Activated CD4-positive, CD25-positive, alpha-beta regulatory T cell treated with anti-CD3 and anti-CD28 coated beads, Interleukin-2, amount 50 U/mL, for 16 hours (primary cell): ENCODE measurements around the gene CASP8AP2.
"Not testable (repeated sequence)": the region's sequence is repeated elsewhere in the genome, so short reads cannot be mapped to it uniquely, and the experiment has no call there.

Experiments used
- DNase-seq: peaks from one replicate; pipeline ENCODE4 v3.0.0-alpha.2; 2020; ENCODE audit warnings: low read depth, low spot score

Gene CASP8AP2

DNA sequence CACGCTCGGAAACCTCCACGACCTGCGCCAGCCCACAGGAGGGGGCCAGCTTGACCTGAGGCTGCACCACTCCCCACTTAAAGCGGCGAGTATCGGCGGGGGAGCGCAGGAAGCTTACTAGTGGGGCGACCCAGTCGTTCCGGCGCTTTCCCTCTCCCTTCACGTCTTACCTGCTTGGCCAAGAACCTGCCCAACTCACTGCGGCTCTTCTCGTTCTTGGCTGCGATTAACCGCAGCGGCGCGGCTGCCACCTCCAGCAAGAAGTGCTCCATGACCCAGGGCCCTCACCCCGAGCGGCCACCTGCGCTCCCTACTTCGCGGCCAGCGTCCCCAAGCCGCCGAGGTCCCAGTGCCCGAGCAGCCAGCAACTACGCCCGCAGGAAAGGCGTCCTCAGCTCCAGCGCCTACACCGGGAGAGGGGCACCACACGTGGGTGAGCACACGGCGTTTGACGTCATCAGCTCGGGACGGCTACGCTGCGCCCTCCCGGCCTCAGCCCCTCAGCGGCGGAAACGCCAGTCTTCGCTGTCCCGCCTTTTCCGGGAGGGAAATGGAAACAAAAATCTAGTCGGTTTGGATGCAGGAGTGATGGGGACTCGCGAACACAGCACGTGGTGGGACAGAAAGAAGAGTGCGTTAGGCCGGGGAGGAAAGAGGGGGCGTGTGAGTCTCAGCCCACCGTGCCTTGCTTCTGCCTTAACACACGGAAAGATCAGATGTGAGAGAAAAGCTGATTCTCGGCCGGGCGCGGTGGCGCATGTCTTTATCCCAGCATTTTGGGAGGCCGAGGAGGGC lies 10.1 kb upstream of the CASP8AP2 start, which contains the start of gene MDN1:
MDN1 (minus strand) TSS at position 459 of the 795 bp plus-strand sequence; CDS start at position 272, 187 bp downstream.
- peak; percentile 78 for DNase-seq

DNA sequence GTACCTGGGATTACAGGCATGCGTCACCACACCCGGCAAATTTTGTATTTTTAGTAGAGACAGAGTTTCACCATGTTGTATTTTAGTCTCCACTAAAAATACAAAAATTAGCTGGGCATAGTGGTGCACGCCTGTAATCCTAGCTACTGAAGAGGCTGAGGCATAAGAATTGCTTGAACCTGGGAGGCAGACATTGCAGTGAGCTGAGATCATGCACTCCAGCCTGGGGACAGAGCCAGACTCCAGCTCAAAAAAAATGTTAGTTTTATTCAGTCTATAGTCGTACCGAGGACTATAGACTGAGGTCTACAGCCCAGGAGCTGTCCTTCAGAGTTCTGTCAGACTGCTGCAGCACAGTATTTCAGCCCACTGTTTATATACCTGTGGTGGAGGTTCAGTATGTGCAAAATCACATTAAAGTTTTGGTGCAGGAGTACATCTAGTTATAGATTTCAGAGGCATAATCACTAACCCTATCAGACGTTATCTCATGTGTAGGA lies 3.6 kb upstream of the CASP8AP2 start:
- no peak for DNase-seq

DNA sequence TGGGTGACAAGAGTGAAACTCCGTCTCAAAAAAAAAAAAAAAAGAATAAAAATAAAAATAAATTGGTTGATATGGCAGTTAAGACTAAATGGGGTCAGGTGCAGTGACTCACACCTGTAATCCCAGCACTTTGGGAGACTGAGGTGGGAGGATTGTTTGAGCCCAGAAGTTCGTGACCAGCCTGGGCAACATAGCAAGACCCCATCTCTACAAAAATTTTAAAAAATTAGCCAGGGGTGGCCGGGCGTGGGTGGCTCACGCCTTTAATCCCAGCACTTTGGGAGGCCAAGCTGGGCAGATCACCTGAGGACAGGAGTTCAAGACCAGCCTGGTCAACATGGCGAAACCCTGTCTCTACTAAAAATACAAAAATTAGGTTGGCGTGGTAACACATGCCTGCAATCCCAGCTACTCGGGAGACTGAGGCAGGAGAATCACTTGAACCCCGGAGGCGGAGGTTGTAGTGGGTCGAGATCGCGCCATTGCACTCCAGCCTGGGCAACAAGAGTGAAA lies 1.1 kb upstream of the CASP8AP2 start:
- not testable (repeated sequence) for DNase-seq

DNA sequence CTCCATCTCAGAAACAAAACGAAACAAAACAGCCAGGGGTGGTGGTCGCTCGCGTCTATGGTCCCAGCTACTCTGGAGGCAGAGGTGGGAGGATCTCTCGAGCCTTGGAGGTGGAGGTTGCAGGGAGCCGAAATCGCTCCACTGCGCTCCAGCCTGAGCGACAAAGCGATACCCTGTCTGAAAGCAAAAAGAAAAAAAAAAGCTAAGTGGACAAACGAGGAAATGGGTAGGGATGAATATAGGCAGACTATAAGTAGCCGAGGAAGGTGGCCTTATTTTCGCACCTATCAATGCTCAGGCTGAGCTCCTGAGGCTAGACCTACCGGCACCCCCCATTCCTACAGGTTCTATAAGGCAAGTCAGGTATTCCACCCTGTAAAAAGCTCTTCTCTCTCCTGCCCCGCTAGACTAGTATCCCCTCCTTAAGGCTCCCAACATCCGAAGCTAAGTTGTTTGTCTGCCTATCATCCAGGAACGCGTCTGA lies 650 bp upstream of the CASP8AP2 start:
- no peak for DNase-seq

DNA sequence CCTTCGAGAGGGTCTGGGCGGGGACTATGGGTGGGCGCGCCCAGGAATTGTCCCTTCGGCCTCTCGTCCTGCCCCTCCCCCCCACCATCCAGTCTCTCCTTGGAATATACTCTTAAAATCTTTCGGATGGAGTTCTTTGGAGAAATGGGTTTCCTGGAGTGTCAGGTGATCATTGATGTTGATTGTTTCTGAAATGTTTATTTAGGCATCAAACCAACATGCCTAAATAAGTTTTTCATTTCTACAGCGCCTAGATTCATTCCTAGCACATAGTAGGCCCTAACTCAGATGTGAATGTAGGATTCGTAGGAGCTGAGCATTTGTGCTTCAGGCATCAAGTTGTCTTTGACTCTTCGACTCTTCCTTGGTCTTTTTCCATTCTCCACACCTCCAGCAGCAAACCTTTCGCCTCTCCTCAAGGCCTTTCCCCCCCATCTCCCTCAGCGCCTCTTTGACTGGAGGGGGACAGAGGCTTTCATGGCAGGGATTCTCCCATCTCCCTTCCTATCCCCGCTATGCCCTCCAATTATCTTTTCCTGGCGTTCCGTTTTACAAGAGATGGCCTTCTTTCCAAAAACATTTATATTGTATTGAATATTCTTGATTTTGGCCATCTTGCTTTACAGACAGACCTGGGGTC lies 610 bp downstream of the CASP8AP2 start:
- no peak for DNase-seq

DNA sequence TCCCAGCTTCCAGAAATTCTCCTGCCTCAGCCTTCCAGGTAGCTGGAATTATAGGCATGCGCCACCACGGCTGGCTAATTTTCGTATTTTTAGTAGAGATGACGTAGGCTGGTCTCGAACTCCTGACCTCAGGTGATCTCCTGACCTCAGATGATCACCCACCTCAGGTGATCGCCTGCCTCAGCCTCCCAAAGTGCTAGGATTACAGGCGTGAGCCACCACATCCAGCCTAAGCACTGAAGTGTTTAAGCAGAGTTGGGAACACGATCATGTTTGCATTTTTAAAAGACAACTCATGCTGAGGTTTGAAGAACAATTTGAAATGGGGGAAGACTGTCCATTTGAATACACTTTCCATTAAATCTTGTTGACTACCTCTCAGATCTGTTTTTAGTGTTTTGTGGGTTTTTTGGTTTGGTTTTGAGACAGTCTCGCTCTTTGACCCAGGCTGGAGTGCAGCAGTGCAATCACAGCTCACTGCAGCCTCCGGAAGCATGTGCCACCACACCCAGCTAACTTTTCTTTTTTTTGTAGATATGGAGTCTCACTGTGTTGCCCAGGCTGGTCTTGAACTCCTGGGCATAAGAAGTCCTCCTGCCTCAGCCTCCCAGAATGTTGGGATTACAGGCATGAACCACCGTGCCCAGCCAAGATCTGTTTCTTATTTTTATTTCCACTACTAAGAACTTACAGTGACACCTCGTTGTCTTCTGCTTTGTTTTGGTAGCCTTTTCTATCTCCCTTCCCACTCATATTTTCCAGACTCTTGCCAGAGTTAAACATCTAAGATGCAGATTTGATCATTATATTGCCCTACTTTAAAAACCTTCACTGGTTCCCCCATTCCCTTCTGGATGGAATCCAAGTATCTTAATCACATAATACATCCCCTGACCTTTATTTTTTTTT lies 5.5 kb downstream of the CASP8AP2 start:
- no peak for DNase-seq

DNA sequence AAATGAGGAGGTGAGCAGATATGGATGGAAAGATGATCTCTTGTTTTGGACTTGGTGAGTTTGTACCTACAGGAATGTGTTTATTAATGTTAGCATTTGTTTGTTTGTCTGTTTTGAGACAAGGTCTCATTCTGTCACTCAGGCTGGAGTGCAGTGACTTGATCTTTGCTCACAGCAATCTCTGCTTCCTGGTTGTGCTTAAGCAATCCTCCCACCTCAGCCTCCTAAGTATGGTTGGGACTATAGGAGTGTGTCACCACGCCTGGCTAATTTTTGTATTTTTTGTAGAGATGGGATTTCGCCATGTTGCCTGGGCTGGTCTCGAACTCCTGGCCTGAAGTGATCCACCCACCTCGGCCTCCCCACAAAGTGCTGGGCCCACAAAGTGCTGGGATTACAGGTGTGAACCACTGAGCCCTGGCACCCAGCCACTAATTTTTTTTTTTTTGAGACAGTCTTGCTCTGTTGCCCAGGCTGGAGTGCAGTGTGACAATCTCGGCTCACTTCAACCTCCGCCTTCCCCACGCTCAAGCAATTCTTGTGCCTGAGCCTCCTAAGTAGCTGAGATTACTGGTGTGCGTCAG lies 7.1 kb downstream of the CASP8AP2 start:
- DNase-seq = no peak

DNA sequence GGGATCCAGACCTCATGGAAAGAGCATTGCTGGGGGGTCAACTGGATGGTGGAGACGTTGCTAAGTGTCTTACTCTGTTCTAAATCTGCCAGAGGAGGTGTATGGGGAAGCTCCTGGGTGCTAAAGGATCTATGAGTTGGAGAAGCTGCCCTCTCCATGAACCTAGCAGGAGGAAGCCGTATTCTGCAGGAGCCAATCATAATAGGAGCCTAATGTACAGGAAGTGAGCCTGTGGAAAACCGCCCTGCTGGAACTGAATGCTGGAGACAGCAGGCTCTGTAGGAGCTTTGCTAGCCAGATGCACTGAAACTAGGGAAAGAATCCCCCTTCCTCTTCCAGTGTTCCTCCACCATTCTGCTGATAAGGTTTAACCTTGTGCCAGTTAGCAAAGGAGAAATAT lies 10.9 kb downstream of the CASP8AP2 start:
- DNase-seq = no peak

DNA sequence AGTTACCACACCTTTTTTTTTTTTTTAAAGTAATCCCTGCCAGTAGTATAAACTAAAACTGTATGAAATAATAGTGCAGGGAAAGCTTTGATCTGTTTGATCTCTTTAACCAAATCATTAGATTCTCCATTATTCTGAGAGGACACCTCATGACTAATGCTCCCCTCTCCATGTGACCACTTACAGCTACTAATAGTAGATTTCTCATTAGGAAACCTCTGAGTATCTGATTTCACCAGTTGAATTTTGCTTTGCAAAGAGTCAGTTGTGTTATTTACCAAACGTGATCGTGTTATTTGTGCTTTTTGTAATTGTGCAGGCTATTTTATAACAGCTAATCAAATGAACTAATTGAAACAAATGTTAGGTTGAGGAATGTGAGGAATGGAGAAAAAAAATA lies 12.5 kb downstream of the CASP8AP2 start:
- no peak for DNase-seq

DNA sequence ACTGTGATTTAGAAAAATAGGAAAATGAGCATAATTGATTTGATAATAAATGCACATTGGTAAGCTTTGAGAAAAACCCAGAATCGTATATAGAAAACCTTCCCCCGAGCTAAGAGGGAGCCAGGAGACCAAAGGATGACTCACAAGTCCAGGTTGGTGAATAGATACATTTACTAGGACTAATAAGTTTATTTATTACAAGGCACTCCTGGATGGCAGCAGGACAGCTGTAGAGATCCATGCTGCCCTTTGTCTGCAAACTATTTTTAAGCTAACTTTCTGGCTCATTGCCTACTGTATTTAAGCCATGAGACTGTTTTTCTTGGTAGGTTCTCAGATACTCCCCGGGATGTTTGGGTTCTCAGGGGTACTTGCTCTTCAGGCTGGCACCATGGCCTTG lies 13.4 kb downstream of the CASP8AP2 start:
- DNase-seq = no peak

DNA sequence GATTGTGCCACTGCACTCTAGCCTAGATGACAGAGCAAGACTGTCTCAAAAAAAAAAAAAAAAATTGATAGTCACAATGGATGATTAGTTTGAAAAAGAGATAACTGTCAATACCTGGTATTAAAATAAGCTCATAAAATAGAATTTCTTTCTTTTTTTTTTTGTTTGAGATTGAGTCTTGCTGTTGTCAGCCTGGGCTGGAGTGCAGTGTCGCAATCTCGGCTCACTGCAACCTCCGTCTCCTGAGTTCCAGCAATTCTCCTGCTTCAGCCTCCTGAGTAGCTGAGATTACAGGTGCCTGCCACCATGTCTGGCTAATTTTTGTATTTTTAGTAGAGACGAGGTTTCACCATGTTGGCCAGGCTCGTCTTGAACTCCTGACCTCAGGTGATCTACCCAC lies 17.8 kb downstream of the CASP8AP2 start:
- DNase-seq = not testable (repeated sequence)

DNA sequence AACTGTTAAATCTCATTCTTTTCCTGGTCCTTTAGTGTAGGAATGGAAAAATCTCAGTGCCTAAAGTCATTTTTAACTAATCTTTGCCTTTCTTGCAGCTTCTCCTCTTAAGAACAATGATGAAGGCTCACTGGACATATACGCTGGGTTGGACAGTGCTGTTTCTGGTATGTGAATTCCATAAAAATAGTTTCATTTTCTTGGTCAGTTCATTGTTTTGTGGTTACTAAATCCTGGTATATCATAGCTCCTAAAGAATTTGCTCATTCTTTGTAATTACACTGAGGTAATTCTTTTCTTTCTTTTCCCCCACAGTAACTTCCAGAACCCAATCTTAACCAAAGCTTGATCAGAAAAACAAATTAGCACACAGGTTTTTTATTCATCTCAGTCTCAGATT lies 23.4 kb downstream of the CASP8AP2 start:
- DNase-seq = no peak

DNA sequence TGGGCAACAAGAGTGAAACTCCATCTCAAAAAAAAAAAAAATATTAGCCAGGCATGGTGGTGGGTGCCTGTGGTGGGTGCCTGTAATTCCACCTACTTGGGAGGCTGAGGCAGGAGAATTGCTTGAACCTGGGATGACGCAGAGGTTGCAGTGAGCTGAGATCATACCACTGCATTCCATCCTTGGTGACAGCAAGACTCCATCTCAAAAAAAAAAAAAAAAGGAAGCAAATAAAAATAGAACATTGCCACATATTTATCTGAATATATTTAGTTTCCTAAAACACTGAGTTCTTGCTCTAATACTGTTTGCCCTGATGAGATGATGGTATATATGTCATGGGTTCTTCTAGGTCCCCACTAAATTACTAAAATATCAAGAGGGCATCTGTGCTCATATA lies 28.4 kb downstream of the CASP8AP2 start:
- no peak for DNase-seq

DNA sequence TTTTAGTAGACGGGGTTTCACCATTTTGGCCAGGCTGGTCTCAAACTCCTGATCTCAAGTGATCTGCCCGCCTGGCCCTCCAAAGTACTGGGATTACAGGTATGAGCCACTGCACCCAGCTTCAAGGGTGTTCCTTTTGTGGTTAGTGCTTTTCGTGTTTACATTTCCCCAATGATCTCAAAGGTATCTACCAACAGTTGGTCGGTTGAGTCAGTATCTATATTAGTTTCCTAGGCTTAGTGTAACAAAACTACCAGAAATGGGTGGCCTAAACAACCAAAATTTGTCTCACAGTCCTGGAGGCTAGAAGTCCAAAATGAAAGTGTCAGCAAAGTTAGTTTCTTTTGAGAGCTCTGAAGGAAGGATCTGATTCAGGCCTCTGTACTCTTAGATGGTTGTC lies 30.1 kb downstream of the CASP8AP2 start:
- no peak for DNase-seq

DNA sequence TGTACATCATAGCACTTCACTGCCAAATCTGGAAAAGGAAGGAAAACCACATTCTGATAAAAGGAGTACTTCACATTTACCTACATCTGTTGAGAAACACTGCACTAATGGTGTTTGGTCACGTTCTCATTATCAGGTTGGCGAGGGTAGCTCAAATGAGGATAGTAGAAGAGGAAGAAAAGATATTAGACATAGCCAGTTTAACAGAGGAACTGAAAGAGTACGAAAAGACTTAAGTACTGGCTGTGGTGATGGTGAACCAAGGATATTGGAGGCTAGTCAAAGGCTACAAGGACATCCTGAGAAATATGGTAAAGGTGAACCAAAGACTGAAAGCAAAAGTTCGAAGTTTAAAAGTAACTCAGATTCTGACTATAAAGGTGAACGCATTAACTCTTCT lies 32.6 kb downstream of the CASP8AP2 start:
- no peak for DNase-seq

DNA sequence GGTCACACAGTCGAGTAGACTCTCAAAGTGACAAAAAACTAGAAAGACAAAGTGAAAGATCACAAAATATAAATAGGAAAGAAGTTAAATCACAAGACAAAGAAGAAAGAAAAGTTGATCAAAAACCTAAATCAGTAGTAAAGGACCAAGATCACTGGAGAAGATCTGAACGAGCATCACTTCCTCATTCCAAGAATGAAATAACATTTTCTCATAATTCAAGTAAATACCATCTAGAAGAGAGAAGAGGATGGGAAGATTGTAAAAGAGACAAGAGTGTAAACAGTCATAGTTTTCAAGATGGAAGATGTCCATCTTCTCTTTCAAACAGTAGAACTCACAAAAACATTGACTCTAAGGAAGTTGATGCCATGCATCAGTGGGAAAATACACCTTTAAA lies 33.0 kb downstream of the CASP8AP2 start:
- DNase-seq = no peak

DNA sequence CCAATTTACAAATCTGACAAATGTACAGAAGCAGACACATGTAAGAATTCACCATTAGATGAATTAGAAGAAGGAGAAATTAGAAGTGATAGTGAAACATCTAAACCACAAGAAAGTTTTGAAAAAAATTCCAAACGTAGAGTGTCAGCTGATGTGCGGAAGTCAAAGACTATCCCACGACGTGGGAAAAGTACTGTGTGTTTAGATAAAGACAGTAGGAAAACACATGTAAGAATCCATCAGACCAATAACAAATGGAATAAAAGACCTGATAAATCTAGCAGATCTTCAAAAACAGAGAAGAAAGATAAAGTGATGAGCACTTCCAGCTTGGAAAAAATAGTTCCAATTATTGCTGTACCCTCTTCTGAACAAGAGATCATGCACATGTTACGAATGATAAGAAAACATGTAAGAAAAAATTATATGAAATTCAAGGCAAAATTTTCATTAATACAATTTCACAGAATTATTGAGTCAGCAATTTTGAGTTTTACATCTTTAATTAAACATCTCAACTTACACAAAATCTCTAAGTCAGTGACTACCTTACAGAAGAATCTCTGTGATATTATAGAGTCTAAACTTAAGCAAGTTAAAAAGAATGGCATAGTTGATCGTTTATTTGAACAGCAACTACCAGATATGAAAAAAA lies 36.5 kb downstream of the CASP8AP2 start:
- DNase-seq = no peak

DNA sequence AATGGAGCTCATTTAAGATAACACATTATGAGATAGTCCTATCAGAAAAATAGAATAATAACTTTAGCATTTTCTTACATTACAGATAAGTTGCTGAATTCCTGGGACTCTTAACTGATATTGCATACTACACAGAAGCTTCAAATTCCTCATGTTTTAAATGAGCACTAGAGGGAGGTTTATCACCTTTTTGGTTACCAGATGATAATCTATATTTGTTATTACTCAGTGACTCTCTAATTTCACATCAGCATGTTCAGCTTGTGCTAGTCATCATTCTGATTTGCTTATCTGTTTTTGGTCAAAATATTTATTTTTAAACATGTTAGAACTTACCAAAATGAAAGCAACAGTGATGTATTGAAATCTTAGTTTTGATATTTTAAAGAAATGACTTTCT lies 44.0 kb downstream of the CASP8AP2 start:
- no peak for DNase-seq

DNA sequence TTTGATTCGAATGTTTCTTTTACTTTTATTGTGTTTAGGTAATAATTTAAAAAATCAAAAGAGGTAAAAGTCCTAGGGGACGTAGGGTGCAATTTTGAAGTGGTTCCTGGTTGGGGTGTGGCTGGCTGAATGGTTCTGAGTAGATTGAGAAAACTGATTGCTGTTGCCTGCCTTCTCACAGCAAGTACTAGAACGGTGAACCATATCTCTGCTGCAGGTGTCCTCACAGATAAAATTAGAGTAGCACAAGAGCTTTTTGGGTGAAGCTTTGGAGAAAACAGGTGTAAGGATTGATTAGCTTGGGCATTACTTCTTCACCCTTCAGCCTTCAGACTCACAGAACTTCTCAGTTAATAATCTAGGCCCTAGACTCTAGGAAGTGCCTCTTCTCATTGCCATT lies 44.8 kb downstream of the CASP8AP2 start:
- no peak for DNase-seq

DNA sequence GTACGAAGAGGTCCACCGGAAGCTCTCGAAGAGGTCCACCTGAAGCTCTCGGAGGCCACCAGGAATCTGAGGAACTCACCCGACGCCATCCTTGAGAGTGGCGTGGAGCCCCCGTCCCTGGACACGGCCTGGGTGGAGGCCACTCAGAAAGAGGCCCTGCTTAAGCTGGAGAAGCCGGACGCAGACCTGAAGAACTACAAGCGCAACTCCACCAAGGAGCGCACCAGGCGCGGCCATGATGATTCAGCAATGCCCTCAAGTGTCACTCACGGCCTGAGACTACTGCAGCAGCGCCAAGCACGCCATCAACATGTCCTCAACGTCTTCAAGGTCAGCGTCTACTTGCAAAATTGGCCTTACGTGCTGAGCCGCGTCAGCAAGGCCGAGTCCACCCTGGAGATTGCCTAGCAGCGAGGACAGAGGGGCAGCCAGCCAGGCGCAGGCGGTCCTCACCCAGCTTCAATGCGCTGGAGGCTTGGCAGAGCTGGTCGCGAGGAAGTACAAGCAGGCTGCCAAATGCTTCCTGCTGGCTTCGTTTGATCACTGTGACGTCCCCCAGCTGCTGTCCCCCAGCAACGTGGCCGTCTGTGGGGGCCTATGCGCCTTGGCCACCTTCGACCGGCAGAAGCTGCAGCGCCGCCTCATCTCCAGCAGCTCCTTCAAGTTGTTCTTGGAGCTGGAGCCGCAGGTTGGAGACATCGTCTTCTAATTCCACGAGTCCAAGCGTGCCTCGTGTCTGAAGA lies 56.9 kb downstream of the CASP8AP2 start:
- DNase-seq = no peak
